GM10847 (cell line): Measurements from ENCODE around the gene LHX6.

Experiments
- POLR2A ChIP-seq: IDR thresholded peaks from 2 replicates; pipeline ENCODE4 v1.6.1; 2011; ENCODE audit not compliant: insufficient read length; ENCODE audit errors: extremely low read depth

Gene LHX6

DNA sequence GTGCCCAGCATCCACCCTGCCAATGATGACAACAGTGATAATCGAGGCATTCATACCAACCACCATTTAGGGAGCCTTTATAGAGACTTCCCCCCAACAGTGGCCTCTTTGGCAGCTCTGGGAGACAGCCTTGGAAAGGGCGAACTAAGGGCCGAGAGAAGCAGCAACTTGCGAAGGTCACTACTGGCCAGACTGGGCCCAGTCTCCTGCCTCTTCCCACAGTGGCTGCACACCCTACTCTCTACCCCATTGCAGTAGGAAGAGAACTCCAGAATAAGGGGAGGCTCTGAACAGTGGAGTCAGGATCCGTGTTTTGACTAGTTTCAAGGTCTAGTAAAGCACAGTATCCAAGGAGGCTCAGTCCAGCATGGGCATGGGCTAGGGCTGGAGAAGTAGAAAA, 5.3 kb downstream of the LHX6 start:
- no peak for TF ChIP-seq POLR2A

DNA sequence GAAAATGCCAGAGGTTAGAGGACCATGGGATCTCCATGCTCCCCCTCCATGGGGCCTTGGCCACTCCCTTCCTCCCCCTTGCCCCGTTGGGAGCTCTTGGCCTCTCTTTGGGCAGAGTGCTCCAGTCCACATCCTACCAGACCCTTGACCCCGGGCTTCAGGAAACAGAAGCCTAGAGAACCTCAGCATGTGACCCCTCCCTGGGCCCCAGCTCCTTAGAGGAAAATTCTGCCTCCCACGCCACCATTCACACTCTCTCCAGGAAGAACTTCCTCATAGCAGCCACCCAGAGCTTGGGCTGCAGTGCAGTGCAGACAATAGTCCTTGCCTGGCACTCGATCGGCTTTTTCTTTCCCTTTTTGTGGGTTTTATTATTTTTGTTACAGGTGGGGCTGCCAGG, 6.0 kb downstream of the LHX6 start:
- TF ChIP-seq POLR2A: no peak

DNA sequence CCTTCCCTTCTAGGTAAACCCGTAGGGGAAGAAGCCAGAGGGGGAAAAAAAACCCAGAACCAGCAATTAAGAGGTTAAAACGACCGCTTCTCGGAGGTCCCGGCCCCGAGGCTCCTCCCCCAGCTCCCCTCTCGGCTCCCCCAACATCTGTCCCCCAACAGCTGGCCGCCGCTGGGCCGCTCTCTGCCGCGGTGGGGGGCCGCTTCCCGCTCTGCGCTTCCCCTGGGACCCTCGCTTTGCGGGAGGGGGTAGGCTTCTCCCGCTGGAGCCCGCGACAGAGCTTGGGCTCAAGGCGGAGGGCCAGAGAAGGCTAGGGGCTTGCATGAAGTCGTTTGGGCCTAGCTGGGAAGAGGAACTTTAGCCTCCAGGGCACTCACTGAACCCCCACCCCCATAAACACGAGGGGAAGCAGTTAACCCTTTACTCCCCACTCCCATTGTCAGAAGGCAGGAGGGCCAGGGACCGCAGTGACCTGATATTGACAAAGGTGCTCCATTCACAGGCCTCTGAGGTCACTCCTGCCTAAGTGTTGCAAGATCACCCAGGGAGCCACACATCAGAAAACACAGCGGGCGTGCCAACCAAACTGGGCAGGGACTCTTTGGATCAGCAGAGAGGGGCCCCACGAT, 7.5 kb downstream of the LHX6 start:
- no peak for TF ChIP-seq POLR2A

DNA sequence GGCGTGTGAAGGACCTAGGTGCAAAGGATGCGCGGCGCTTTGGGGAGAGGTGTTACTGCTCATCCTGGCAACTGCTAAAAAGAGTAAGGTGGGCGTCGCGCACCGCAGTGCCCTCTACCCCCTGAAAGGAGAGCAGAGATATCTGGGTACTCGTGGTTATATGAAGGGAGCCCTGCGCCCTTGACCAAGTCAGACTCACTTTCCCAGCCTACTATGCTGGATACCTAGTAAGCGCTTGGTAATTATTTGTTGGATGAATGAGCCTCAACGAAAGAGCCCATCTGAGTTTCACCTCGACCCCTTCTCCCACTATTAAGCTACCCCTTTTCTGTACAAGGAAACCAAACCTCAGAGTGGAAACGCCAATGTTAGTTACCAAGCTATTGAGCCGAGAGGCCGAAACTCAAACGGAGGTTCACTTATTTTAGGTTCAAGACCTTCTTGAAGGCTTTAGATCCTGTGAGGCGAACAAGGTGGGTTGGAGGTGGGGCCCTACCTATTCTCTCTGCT, 8.0 kb downstream of the LHX6 start:
- TF ChIP-seq POLR2A: no peak

DNA sequence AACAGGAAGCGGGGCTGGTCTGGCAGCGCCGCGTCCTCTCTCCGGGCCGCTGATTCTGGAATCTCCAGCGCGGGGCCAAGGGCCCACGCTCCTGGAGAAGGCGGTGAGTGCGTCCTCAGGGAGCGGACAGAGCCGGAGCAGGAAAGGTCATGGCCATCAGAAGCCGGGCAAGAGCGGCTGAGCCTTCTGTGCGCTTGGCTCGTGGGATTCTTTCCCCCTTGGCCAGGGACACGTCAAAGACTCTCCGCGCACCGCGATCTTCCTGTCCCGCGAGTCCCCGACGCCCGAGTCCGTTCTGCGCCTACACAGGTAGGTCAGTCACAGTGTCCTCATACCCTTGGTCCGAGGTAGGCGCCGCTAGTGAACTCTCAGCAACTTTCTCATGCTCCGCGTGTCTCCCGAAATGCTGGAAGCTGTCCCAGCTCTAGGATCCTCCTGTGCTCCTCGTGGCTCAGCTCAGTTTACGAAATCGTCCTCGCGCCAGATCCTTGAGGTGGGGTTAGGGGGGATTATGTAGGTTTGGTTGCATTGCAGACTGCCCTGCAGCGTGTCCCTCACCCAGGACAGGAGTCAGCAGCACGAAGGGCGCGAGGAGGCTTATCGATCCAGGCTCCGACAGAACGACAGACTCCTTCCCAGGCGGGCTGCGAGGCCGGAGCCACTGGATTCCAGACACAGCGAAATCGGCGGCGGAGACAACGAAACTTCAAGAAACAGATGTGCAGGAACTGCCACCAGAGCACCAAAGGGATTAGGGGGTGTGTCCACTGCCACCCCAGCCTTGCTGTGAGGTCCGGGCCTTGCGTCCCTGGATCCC, 8.7 kb downstream of the LHX6 start:
- no peak for TF ChIP-seq POLR2A

DNA sequence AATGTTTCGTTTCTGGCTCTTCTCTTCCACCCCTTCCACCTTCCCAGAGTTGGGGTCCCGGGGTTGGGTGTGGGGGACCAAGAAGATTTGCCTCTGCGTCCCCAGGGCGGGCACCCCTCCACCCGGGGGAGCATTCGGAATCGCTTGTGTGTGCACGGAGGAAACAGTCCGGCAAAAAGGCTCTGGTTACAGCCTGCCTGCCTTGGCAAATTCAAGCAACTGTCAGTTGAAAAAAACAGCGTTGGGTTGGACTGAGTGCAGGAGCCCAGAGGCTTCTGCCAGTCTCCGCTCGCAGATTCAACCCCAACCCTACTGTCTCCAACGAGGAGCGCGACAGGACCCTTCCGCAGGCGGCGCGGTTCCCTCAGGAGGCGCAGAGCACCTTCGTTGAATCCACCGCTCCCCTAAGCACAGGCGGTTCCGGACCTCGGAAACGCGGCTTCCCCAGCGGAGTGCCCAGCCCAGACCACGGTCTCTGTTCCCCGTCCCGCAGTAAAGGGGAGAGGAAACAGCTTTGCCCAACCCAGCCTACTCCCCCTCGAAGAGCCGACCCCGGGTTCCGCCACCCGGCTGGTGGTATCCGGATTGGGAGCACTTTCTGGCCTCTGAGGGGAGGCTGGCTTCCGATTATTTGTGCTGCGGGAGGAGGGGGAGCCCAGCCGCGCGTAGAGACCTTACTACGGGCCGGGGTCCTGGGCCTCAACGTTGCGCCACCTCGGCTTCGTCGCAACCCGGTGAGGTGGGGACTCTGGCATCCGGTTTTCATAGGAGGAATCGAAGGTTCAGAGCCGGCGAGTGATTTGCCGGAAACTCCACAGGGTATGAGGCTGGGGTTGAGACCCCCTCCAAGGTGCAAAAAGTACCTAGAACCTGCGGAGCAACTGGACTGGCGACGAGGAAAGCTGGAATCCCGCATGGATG, 9.6 kb downstream of the LHX6 start:
- no peak for TF ChIP-seq POLR2A

DNA sequence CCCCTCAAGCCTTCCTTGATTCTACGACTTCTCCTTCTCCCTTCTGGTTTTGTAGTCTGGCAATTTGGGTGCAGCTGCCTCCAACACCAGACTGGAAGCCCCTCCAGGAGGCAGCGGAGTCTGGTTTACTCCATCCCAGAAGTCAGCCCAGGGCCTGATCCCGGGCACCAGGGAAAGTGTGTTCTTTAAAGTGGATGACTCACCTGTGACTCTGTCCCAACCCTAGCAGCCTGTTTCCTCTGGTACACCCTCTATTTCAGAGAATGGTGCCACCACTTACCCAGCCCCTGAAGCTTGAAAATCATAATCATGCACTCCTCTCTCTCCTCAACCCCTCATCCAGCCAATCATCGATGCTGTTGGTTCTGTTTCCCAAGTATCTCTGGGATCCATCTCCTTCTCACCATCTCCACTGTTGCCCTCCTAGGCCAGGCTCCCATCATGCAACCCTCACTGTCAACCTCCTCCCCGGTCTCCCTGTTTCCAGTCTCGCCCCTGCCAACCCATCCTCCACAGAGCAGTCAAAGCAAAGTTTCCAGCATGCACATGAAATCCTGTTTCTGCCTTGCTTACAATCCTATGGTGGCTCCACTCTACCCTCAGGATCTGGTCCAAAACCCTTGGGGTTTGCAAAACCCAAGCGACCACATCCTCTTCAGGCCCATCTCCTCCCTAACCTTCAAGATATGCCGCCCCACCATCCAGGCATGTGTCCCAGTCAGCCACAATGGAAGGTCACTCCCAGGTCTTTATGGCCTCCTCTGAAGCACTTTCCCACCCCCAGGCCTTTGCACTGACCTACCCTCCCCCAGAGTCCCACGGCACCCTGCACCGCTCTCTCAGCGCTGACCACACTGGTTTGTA, 10.5 kb downstream of the LHX6 start:
- no peak for TF ChIP-seq POLR2A

DNA sequence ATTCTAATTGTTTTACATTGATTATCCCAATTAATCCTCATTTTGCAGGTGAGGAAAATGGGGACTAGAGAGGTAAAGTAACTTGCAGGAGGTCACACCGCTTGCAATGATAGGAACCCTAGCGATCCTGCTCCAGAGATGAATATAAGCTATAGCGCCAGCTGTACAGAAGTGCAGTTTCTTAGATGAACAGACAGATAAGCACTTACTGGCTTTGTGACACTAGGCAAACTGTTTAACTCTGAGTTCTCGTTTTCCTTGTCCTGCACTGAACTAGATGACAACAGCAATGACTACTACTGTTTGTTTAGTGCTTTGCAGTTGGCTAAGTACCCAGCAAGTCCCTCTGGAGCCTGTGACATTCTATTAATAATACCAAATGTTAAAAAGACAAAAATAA, 11.1 kb downstream of the LHX6 start:
- TF ChIP-seq POLR2A: no peak

DNA sequence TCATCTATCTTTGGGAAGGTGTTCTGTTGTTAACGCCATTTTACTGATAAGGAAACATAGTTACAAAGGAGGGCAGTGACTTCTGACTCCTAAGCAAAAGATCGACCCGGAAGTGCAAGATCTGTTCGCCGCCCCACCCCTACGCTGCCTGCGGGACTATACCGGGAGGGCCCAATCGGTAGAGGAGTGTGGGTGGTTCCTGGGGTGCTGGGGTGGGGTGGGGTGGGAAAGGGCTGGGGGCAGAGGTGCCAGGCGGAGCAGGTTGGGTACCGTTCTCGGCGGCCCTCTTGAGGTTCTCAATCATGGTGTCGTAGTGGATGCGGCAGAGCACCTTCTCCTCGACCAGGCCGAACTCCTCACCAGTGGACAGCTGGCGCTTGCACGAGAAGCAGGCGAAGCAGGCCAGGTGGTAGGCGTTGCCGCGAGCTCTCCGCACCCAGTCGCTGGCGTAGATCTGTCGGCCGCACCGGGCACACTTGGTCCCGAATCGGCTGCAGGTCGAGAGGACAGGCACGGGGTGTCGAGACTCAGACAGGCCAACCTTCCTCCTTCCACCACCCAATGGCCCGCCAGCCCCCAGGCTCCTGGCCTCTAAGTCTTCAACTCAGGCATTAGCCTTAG, 11.8 kb downstream of the LHX6 start:
- no peak for TF ChIP-seq POLR2A

DNA sequence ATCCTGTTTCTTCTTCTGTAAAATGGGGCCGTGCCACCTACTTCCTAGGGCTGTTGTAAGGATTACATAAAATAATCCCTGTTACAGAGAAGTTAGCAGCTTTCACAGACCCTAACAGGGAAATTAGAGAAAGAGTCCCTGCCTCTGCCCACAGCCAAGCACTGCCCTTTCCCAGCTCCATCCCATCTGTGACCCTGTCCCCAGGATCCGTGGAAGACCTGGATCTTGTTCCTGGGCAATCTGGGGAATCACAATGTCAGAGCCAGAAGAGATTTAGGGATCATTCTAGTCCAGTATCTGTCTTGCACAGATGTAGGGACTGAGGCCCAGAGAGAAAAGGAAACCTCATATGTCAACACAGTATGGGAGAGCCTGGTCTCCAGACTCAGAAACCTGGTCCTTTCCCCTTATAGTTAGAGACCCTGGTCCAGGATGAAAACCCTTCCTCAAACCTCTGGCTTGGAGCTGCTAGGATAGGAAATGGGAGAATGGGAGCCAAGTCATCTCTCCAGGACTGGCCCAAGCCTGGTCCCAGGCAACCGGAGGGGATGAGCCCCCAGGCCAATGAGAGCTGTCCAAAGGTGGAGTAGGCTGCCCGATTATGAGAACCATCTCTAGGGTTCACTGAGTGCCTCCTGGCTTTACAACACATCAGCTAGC, 12.5 kb downstream of the LHX6 start:
- no peak for TF ChIP-seq POLR2A

DNA sequence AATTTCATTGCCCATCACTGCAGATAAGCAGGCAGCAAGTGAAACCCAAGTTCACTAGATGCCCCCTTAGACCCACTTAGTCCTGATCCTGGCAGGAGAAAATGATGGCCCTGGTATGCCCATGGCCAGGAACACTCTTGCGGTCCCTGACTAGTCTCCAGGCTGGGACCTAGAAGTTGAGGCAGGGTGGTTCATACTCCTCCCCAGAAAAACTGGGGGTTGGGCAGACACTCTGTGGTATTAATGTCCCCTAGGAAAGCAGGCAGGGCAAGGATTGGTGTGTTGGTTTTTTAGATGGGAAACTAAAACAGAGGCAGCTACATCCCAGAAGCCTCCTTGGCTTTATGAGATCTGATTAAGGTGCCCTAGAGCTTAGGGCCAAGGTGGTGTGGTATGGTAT, 13.1 kb downstream of the LHX6 start:
- TF ChIP-seq POLR2A: no peak

DNA sequence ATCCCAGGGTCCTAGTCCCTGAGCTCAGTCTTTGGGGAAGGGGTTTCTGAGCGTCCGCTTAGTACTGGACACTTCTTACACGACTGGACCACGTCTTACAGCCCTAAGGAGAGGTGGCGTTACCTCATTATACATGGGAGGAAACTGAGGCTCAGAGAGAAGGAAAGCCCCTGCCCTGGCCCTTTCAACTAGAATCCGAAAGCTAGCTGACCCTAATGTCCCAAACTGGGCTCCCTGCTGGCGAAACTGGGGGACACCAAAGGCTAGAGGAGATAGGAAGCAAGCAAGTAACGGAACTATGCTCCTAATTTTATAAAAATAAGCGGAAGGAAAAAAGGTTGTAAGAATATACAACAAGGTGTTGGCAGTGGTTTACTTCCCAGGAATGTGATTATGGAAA, 14.2 kb downstream of the LHX6 start:
- TF ChIP-seq POLR2A: no peak

DNA sequence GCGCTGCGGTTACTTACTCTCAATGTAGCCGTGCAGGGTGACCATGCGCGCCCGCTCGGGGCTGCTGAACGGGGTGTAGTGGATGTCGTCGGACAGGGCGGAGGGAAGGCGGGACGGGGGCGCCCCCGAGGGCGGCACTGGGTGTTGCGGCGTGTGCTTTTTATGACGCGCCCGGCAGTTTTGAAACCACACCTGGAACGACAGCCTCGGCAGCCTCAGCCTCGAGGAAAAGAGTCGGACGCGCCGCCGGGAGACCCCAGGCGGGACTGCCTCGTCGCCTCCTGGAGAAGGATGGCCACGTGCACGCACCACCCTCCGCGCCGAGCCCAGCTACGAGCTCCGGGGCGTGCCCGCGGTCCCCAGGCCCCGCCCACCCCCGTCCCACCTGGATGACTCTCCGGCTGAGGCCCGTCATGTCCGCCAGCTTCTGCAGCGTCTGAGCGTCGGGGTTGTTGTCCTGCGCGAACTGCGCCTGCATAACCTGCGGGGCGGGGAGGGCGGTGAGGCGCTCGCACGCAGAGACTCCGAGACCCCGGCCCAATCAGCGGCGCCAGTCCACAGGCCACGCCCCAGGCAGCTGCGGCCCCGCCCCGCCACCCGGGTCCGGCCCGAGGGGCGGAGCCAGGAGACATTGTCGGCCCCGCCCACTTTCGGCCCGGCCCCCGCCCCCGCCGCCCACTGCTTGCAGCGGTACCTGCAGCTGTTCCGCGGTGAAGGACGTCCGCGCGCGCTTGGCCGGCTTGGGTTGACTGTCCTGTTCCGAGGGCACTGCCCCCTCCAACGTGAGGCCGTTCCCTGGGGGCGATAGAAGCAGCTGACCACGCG, 15.0 kb downstream of the LHX6 start:
- no peak for TF ChIP-seq POLR2A
